Activated T-helper 1 cell treated with Interleukin-2 at 50 U/mL for 16 hours (primary cell): Measurements from ENCODE around the gene GRB10.
A peak's percentile ranks its signal among the peaks of the same experiment; 100 is the strongest.

Source experiments
- DNase-seq: peaks from one replicate; pipeline ENCODE4 v3.0.0-alpha.2; 2020; ENCODE audit warnings: low read depth

GRB10 gene

DNA sequence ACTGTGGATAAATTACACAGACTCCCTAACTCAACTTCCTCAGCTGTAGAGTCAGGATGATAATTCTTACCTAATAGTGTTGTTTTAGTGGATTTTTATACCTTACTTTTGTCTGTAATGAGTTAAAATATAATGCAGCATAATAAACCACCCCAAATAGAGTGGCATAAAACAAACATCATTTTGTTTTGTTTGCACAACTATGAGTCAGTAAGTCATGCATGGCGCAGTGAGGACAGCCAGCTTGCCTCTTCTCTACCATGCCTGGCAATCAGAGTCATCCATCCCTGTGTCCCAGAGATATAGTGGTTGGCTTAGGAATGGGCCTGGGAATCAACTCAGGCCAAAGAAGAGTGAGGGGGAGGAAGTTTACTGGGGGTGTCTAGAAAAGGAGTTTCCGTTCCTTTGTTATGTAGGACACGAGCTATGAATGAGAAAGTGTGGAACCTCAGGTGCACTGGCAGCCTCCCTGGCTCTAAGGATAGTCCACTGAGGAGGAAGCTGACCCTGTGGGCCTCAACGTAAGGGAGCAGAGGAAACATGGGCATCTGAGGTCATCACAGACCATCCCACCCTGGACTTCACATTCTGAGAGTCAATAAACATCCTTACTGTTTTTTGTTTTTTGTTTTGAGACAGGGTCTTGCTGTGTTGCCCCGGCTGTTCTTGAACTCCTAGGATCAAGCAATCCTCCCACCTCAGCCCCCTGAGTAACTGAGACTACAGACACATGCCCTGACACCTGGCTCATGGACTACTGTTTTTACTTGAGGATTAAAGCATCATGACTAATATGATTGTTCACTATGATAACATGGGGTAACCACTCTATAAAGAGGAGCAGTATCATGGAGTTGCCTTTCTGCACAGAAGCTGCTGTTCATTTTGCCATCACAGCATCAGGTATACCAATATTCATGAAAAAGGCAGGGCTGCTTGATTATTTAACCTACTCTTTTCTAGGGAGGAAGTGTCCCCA is 21.0 kb upstream of the GRB10 start:
- no peak for DNase-seq

DNA sequence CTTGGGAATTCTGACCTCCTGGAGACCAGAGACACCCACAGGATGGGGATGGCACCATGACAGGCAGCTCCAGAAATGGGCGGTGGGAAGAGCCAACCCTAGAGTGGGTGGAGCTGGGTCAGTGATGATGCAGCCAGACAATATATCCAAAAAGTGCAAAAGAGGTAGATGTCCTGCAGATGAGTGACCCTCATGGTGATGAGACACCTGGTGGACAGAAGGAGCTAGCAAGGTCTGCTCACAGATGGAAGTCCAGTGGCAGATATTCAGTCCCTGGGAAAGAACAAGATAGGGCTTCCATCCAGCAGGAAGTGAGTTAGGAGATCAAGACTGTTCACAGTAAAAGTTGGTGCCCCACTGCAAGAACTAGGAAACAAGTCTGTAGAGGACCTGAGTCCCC is 19.2 kb upstream of the GRB10 start:
- no peak for DNase-seq

DNA sequence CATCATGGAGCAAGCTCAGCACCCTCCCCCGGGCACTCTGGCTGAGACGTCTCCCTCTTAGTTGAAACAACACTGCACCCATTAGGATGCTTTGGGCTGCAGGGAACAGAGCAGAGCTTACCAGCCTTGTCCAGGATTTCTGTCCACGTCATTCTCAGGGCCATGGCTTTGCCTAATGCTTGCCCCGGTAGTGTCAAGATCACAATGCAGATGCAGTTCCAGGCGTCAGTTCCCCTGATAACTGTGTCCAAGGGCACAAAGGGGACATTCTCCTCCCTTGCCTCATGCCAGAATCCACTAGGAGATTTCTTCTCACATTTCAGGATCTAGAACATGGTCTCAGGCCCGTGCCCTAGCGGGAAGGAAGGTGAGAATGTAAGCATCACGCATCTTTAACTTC is 17.2 kb upstream of the GRB10 start:
- no peak for DNase-seq

DNA sequence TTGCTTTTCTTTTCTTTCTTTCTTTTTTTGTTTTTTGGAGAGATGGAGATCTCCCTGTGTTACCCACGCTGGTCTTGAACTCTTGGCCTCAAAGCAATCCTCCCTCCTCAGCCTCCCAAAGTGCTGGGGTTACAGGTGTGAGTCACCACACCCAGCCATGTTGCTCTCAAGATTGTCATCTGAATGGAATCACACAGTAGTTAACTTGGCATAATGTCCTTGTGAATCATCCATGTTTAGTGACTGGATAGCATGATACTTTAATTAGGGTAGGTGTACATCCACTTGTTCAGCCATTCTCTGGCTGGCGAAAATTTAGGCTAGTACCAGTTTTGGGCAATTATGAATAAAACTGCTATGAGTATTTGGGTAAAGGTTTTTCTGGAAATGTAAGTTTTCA is 15.4 kb upstream of the GRB10 start:
- no peak for DNase-seq

DNA sequence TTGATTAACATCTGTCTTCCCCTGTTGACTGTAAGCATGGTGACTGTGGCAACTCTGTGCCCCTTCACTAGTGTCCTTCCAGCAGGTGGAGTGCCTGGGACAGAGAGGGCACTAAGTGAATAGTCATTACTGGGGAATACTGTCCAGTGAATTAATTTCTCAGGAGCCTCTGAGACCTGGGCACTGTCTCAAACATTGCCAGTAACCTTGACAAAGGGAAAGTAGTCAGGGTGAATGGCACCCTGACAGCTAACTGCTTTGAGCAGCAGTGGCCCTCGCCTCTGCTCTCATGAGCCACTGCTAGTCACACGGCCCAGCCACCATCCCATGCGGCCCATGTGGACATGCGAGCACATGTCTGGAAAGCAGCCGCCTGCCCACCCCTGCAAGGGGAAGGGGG is 13.1 kb upstream of the GRB10 start:
- DNase-seq: no peak

DNA sequence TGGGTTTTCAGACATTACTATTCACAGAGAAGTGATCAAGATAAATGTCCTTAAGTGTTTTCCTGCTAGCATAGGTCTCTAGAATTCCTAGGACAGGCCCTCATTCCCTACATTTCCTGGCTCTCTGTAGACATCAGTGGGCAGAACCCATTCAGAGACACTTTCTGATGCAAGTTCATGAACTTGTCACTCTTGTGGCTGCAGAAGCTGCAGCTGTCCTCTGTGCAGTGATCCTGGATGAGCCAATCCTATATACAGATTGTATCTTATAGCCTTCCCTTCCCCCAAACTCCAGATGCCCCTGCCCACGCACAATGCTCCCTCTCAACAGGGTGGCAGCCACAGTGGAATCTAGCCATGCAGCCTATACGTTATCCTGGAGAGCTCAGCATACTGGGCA is 12.6 kb upstream of the GRB10 start:
- no peak for DNase-seq

DNA sequence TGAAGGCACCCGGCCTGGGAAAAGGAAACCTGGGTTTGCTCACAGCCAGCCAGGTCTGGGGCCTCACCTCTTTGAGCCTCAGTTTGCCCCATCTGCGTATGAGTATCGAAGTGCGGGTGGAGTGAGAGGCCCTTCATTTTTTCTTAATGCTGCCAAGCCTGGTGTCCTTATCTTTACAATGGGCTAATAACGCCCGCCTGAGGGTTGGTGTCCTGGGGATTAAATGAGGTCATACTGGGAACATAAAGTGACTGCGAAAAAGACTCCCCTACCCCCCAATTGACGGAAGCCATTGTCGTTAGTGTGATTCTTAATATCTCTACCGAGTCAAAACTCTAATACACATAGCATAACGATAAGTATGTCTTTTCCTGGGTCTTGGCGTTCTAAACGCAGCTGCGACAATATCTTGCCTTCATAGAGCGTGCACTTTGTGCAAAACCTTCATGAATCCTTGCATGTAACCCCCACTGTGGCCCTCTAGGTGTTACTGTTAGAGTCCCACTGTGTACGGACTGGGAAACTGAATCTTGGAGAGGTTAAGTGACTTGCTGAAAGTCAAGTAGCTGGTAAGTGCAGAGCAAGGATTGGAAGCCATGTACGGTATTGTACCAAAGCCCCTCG is 11.4 kb upstream of the GRB10 start:
- DNase-seq: no peak

DNA sequence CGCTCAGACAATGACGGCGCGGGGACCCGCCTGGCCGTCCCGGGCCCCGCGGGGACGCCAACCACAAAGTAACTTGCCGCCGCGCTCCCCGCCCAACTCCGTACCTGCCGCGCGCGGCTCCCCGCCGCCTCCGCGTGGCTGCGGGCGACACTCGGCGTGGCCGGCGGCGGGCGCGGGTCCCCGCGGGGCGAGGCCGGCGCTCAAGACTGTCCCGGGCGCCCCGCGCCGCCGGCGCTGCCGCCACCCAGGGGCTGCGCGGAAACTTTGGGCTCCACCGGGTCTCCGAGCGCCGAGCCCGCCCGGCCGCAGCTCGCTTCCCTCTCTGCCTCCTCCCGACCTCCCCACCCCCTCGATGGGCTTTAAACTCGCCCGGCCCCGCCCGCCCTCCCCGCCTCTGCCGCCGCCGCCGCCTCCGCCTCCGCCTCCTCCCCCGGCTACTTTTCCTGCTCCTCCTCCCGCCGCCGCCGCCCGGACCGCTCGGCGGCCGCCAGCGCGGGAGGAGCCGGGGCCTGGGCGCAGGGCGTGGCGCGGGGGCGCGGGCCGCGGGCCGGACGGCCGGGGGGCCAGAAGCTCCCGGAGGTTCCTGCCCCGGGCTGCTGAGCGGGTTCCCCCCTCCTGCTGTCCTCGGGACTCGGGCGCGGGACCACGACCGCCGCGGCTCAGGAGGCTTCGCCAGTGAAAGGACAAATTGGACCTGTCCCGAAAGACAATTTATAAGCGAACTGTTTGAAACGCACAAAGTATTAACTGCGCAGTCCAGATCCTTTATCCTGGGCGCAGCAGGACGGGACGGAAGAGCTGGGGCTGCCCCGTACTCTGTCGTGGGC is 10.6 kb upstream of the GRB10 start:
- DNase-seq: peak; percentile 13

DNA sequence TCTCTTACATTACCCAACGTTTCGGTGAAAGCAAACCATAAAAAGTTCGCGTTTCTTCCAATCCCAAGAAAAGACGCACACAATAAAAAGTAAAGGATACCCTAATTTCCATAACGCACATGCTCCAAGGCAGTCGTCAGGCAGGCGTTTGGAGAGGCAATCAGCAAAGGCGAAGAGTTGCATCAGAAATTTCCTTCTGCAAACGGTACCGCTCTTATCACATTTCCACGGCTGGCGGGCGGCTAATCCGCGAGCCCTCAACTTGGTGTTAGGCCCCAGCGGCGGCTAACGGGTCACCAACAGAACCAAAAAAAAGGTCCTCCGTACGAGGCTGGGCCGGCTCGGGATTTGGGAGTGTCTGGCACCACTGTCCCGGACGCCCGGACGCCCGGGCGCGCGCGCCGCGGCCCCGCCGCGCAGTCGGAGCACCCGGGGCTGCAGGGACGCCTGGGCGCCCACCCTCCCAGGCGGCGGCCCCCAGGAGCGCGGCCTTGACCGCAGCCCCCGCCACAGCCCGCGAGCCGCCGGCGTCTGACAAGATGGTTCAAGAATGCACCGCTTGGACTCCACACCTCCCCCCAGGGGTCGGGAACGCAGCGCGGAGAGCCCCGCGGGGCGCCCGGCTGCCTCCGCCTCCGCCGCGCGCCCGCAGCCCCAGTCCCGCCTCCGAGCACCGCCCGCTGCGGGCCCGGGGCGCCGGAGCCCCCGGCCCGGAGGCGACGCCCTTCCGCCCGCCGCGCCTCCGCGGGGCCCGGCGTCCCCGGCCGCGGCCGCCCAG is 9.8 kb upstream of the GRB10 start:
- no peak for DNase-seq

DNA sequence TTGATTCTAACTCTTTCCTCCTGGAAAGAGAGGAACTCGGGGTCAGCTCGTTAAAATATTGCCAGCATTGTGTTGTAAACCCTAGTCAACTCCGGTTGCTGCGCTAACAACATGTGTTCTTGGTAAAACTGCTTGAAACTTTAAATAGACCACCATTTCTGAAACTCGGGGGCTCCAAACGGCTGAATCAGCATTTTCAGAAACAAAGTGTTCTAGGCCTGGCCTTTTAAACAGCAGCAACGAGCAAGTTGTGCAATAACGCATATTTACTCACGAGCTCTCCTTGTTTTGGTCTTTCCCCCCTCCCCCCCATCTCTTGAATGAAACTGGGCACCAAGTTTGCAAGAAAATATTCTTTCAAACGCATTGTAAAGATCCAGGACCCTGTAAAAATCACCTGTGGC is 9.2 kb upstream of the GRB10 start:
- DNase-seq: no peak

DNA sequence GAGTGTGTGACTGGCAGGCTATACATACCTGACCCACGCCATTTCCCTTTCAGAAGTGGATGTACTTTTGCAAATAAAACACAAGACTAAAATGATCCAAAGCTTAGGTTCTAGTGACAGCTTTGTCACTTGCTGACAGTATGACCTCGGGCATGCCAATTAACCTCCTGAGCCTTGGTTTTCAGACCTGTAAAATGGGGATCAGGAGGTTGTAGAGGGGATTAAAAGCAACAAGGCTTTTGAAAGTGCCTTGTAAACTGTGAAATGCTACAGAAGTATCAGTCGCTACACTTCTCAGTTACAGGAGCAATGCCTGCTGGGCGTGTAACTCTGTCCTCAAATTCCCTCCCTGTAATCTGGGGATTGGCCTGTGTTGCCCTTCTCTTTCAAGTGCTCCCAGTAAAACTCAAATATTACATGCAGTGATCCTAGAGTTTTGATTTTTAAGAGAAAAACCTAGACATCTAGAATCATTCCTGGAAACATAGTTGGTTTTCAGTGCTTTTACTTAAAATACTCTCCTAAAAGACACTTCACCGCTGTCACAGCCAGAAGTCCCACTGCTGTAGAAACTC is 8.8 kb upstream of the GRB10 start:
- DNase-seq: no peak

DNA sequence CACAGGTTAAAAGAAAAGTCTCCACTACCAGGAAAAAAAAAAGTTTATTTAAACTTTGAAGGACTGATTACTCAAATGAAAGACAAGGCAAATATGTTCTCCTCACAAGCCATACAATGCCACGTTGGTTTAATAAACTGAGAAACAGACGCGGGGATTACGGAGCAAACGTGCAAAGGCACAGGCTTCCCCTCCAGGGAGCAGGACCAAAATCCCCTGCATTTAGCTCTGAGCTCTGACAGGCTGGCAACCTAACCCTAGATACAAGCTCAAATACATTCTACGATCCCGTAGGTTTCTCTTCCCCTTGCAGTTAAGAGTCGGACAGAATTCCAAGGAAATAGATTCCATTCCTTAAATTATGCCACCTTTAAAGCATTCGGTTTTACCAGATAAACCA is 7.7 kb upstream of the GRB10 start:
- DNase-seq: no peak

DNA sequence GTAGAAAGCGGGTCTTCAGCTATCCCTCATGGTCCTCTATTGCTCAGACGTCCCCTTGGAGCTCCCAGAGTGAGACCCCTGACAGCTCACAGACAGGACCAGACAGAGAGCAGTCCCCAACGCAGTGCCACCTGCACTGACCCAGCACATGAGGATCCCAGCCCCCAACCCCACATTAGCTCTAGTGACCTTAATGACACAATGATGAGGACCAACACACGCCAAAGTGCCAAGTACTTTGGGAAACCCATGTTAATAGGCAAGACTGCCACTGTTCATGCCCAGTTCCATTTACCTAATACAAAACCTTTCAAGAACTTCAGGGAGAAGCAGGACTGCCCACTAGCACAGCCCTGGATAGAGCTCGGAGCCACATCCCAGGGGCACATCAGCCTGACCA is 5.7 kb upstream of the GRB10 start:
- no peak for DNase-seq

DNA sequence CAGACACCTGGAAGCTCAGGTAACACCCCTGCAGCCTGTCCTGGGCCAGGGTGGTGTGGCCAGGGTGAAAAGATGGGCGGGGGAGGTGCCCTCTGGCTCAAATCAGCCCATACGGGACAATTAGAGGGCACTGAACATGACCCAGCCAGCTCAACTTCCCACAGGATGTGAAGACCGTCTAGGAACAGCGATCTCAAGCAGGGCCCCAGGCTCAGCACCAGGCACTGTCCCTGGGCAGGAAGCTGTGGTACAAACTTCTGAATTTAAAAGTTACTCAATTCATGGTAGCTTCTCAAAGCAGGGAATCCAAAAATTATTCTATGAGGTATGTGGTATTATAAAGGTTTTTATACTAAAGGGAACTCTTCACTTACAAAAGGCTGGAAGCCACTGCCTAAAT is 5.1 kb upstream of the GRB10 start:
- DNase-seq: no peak

DNA sequence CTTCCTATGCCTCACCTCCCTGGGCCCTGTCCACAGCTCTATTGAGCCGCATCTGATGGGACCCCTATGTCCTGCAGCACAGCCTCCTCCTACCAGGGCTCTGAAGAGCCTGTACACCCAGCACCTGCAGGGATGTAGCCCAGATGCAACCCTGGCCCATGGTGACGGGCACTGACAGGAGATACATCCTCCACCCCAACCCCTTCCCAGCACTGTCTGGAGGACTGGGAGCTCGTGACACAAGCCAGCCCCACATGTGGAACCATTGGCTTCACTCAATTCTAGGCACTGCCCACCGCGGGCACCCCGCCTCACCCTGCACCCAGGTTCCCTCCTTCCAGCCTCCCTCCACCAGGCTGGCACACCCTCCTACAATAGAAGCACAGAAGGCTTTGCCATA is 2.6 kb upstream of the GRB10 start:
- DNase-seq: no peak

DNA sequence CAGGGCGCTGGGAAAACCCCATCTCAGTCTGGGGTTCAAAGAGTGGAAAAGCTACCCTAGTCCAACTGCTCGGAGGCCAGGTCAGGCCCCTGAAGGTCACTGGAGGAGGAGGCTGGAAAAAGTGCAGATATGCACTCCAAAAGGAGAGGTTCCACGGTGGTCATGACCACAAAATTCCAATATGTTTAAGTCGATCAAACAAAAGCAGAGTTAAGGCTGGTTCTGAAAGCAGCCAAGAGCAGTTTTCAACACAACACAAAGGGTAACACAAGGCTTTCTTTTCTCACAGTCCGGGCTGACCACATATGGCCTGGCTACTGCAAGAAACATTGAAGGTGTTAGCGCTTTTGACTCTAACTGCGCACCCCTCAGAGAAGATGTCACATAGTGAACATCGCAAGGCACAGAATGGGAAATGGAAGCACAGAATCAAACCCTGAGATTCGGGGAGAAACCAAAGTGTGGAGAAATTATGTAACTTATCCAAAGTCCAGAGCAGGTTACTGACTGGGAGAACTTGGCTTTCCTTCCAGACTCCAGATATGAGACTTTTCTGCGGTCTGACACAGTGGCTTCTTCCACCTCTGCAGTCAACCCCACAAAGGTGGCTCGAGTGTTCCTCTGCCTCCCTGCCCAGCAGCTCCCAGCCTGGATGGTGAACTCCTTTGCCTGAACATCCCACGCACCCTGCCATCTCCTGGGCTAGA is 1.3 kb upstream of the GRB10 start:
- DNase-seq: no peak

DNA sequence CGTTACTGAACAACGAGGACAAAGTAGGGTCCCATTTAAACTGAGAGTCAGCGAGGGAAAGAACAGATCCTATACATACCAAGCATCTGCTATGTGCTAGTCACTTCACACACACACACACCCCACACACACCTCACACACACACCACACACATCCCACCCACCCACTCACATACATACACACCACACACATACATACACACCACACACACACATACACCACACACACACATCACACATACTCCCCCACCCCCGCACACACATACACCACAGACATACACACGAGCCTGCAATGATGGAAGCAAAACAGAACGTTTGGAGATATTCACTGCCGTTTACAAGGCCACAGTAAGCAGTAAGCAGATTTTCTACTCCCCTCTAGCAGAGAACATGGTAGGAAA is 607 bp upstream of the GRB10 start:
- no peak for DNase-seq

DNA sequence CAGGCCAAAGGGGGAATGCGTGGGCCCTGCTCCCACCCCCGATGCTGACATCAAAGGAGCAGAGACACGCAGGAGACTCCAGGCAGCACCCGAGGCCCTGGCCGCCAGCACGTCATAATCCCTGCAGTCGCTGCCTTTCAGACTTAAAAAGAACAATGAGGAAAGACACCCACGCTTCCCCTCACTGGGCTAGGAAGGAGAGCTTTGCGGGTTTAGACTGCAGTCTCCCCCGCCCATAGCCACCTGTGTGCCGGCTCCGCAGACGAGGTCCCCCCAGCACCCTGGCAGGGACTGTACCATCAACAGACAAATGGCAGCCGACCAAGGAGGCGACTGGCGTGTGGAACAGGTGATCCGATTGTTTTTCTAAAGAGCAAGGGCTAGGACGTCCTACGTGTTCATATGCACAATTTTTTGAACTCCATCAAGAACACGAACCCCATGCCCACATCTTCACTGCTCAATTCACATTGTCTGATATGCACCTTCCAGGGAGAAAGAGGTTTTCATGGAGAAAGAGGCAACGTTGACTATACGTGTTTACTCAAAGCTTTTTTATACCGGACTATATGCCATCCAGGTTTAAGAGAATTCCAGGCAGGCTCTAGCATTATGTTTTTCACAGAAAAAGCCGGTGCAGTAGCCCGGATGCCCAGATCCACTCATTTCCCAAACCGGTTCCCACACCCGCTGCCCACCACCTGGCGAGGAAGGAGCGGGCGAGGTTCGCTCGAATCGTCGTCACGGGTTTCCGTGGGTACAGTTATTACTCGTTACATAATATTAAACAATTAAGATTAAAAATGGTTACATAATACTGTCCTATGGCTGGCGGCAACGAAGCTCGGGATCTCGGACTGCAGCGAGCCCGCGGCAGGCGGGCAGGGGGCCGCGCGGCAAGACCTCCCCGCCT is 1.1 kb downstream of the GRB10 start:
- DNase-seq: no peak

DNA sequence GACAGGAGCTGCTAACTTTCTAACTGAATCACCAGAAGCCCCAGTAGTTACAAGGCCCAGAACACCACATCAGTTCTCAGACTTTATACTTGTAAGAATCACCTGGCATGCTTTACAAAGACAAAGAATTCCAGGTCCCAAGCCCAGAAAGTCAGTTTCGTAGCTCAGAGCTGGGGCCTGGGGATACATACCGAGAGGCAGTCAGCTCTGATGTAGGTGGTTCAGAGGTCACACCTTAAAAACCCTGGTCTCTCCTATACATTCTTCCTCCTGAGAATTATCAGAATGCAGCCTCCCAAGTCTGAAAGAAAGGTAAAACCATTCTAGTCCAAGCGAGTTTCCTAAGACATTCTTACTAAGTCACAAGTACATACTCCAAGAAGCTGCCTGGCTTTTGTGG is 2.3 kb downstream of the GRB10 start:
- no peak for DNase-seq

DNA sequence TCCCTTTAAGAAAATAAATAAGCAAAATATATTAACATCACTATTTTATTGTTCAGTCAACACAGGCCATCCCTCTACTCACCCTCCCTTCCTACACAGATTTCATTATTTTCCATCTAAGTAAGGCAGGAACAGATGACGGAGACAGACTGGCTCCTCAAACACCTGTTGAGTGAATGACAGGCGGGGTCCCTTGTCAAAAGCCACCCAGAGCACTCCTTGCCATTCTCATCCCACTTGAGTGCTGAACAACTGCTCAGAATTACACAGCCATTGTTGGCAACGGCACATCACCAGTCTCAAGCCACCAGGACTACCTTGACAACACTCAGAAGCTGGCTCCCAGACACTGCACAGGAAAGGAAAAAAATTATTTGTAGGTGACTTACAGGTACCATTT is 3.3 kb downstream of the GRB10 start:
- no peak for DNase-seq
